ENCODE measurements around the gene LEMD1.
"Not testable (repeated sequence)": the region's sequence is repeated elsewhere in the genome, so short reads cannot be mapped to it uniquely, and the experiment has no call there.

The LEMD1 gene

GRCh38 chr1:205382561-205382960, 39.3 kb downstream of the LEMD1 start:
- in situ Hi-C loops (cut with MboI; ENCODE audit: low sequenced_read_pairs), result no loop called here

GRCh38 chr1:205381305-205381704, 40.6 kb downstream of the LEMD1 start:
- in situ Hi-C loops (cut with MboI; ENCODE audit: low sequenced_read_pairs), result no loop called here

- in situ Hi-C loops (cut with MboI; ENCODE audit: low sequenced_read_pairs), result no loop called here
Observed at GRCh38 chr1:205380882-205381281, 41.0 kb downstream of the LEMD1 start.

- in situ Hi-C loops (cut with MboI; ENCODE audit: low sequenced_read_pairs), result no loop called here
Observed at GRCh38 chr1:205379056-205379455, 42.8 kb downstream of the LEMD1 start.

- in situ Hi-C loops (cut with MboI; ENCODE audit: low sequenced_read_pairs), result no loop called here
Observed at GRCh38 chr1:205377355-205377754, 44.5 kb downstream of the LEMD1 start.

- in situ Hi-C loops (cut with MboI; ENCODE audit: low sequenced_read_pairs), result no loop called here
Observed at GRCh38 chr1:205376739-205377138, 45.1 kb downstream of the LEMD1 start.

GRCh38 chr1:205375835-205376545, 45.9 kb downstream of the LEMD1 start:
- in situ Hi-C loops (cut with MboI; ENCODE audit: low sequenced_read_pairs), result no loop called here

- in situ Hi-C loops (cut with MboI; ENCODE audit: low sequenced_read_pairs), result no loop called here
Observed at GRCh38 chr1:205374210-205375078, 47.4 kb downstream of the LEMD1 start.

GRCh38 chr1:205373798-205374175, 48.1 kb downstream of the LEMD1 start:
- in situ Hi-C loops (cut with MboI; ENCODE audit: low sequenced_read_pairs), result no loop called here

- in situ Hi-C loops (cut with MboI; ENCODE audit: low sequenced_read_pairs), result no loop called here
Observed at GRCh38 chr1:205373022-205373797, 48.6 kb downstream of the LEMD1 start.

- in situ Hi-C loops (cut with MboI; ENCODE audit: low sequenced_read_pairs), result no loop called here
Observed at GRCh38 chr1:205371871-205372660, 49.8 kb downstream of the LEMD1 start.

- in situ Hi-C loops (cut with MboI; ENCODE audit: low sequenced_read_pairs), result no loop called here
Observed at GRCh38 chr1:205370780-205371179, 51.1 kb downstream of the LEMD1 start.

- in situ Hi-C loops (cut with MboI; ENCODE audit: low sequenced_read_pairs), result no loop called here
Observed at GRCh38 chr1:205369701-205370123, 52.1 kb downstream of the LEMD1 start.

GRCh38 chr1:205368478-205368877, 53.4 kb downstream of the LEMD1 start:
- in situ Hi-C loops (cut with MboI; ENCODE audit: low sequenced_read_pairs), result no loop called here

GRCh38 chr1:205365945-205366463, 55.9 kb downstream of the LEMD1 start:
- in situ Hi-C loops (cut with MboI; ENCODE audit: low sequenced_read_pairs), result no loop called here

GRCh38 chr1:205365086-205365485, 56.8 kb downstream of the LEMD1 start:
- in situ Hi-C loops (cut with MboI; ENCODE audit: low sequenced_read_pairs), result not testable (repeated sequence)

- in situ Hi-C loops (cut with MboI; ENCODE audit: low sequenced_read_pairs), result no loop called here
Observed at GRCh38 chr1:205360891-205361290, 61.0 kb downstream of the LEMD1 start.

- in situ Hi-C loops (cut with MboI; ENCODE audit: low sequenced_read_pairs), result no loop called here
Observed at GRCh38 chr1:205359771-205360565, 61.9 kb downstream of the LEMD1 start.

- in situ Hi-C loops (cut with MboI; ENCODE audit: low sequenced_read_pairs), result no loop called here
Observed at GRCh38 chr1:205358579-205358978, 63.3 kb downstream of the LEMD1 start.

GRCh38 chr1:205357567-205357966, 64.3 kb downstream of the LEMD1 start:
- in situ Hi-C loops (cut with MboI; ENCODE audit: low sequenced_read_pairs), result no loop called here

All from HL-60/S4 (cell line).